OCI-LY1 (cell line): ENCODE results near the gene ZC3H6.

ENCODE experiments used
- H2AFZ ChIP-seq: fragments of 200-600 bp; sonication (generic), shearing (Covaris generic); 2 replicates; pipeline ENCODE4 v1.6.0; 2014; ENCODE audit warnings: antibody characterized with exemption, mild to moderate bottlenecking, low read length
- H3F3A ChIP-seq: fragments of 200-600 bp; sonication (generic), shearing (Covaris generic); 2 replicates; pipeline ENCODE4 v1.6.0; 2014; ENCODE audit warnings: mild to moderate bottlenecking, antibody characterized with exemption, low read length, moderate library complexity; ENCODE audit not compliant: insufficient read depth
- H3K27ac ChIP-seq: fragments of 200-600 bp; sonication (generic); 2 replicates; pipeline ENCODE4 v1.5.1; 2014; ENCODE audit warnings: low read length, mixed run types, mild to moderate bottlenecking, low read depth; ENCODE audit not compliant: poor library complexity, severe bottlenecking
- H3K27me3 ChIP-seq: fragments of 200-600 bp; sonication (generic); 2 replicates; pipeline ENCODE4 v1.6.0; 2014; ENCODE audit warnings: antibody characterized with exemption, mild to moderate bottlenecking, low read length, moderate library complexity; ENCODE audit not compliant: insufficient read depth
- H3K36me3 ChIP-seq: fragments of 200-600 bp; sonication (generic); 2 replicates; pipeline ENCODE4 v1.6.1; 2014; ENCODE audit warnings: mild to moderate bottlenecking, antibody characterized with exemption, low read length, moderate library complexity, mixed read lengths; ENCODE audit not compliant: insufficient read depth
- H3K4me1 ChIP-seq: fragments of 200-600 bp; sonication (generic); 2 replicates; pipeline ENCODE4 v1.5.1; 2014; ENCODE audit warnings: mild to moderate bottlenecking, low read length, moderate library complexity; ENCODE audit not compliant: insufficient read depth, severe bottlenecking
- H3K4me2 ChIP-seq: fragments of 200-600 bp; sonication (generic), shearing (Covaris generic); 2 replicates; pipeline ENCODE4 v1.6.1; 2014; ENCODE audit warnings: low read length
- H3K4me3 ChIP-seq: fragments of 200-600 bp; sonication (generic); 2 replicates; pipeline ENCODE4 v1.5.1; 2014; ENCODE audit warnings: low read length, low read depth, mild to moderate bottlenecking, mixed read lengths; ENCODE audit not compliant: poor library complexity, severe bottlenecking
- H3K79me2 ChIP-seq: fragments of 200-600 bp; shearing (Covaris generic); 2 replicates; pipeline ENCODE4 v1.6.1; 2016; ENCODE audit warnings: mixed run types, low read length, mixed read lengths; ENCODE audit not compliant: insufficient read depth
- H3K9ac ChIP-seq: fragments of 200-600 bp; sonication (generic), shearing (Covaris generic); 2 replicates; pipeline ENCODE4 v1.6.1; 2014; ENCODE audit warnings: mild to moderate bottlenecking, low read length, mixed read lengths
- H3K9me2 ChIP-seq: fragments of 200-600 bp; sonication (generic), shearing (Covaris generic); 2 replicates; pipeline ENCODE4 v1.6.1; 2014; ENCODE audit warnings: low read depth, mild to moderate bottlenecking, low read length, mixed read lengths
- H3K9me3 ChIP-seq: fragments of 200-600 bp; shearing (Covaris generic); 2 replicates; pipeline ENCODE4 v1.6.1; 2014; ENCODE audit warnings: low read length, mixed read lengths
- H4K20me1 ChIP-seq: fragments of 200-600 bp; sonication (generic), shearing (Covaris generic); 2 replicates; pipeline ENCODE4 v1.6.0; 2016; ENCODE audit warnings: mild to moderate bottlenecking, low read length; ENCODE audit not compliant: insufficient read depth
- CTCF ChIP-seq: fragments of 200-600 bp; sonication (generic), shearing (Covaris generic); IDR thresholded peaks from 2 replicates; pipeline ENCODE4 v1.5.1; 2017; ENCODE audit warnings: mild to moderate bottlenecking, antibody characterized with exemption, low read length, moderate library complexity, mixed read lengths
- EZH2 ChIP-seq: fragments of 200-600 bp; sonication (generic), shearing (Covaris generic); IDR thresholded peaks from 2 replicates; pipeline ENCODE4 v1.8.0; 2017; ENCODE audit warnings: borderline replicate concordance, mixed run types, mild to moderate bottlenecking, antibody characterized with exemption, low read length, moderate library complexity, mixed read lengths

ZC3H6 gene

GRCh38 chr2:112254466-112255240 lies 20.7 kb upstream of the ZC3H6 start, which contains the start of gene ZC3H8:
TSS of gene ZC3H8 (minus strand) at chr2:112255042. CDS start at chr2:112254981, 61 bp downstream.
- Histone ChIP-seq H3K9me3 (no peaks in the 10 kb centered on the region), H3F3A (no peaks in the 10 kb centered on the region), H2AFZ (no peak within 1 kb of the TSS), H3K9ac (peak within 1 kb of the TSS; percentile 81), H3K4me2 (peak within 1 kb of the TSS; percentile 82), H3K79me2 (peaks cover 27% of the 10 kb centered on the region), H4K20me1 (no peaks in the 10 kb centered on the region), H3K4me3 (peak within 1 kb of the TSS; percentile 77), H3K9me2 (no peaks in the 10 kb centered on the region), H3K27me3 (no peaks in the 10 kb centered on the region), H3K36me3 (peaks cover 15% of the 10 kb centered on the region), H3K27ac (peak within 1 kb of the TSS; percentile 65), H3K4me1 (peaks cover 46% of the 10 kb centered on the region)
- TF ChIP-seq EZH2 (no peak), CTCF (peak; percentile 23; the same call in 1 of the 2 replicates)

GRCh38 chr2:112255875-112256274 lies 19.5 kb upstream of the ZC3H6 start:
- Histone ChIP-seq H3K9me3 (no peaks in the 10 kb centered on the region), H4K20me1 (no peaks in the 10 kb centered on the region), H3K27ac (no peak overlapping the region), H3K36me3 (peaks cover 4% of the 10 kb centered on the region), H3K4me2 (no peak overlapping the region), H3F3A (no peaks in the 10 kb centered on the region), H3K9ac (no peak overlapping the region), H3K79me2 (peaks cover 27% of the 10 kb centered on the region), H3K27me3 (no peaks in the 10 kb centered on the region), H3K4me3 (no peak overlapping the region), H3K4me1 (peaks cover 48% of the 10 kb centered on the region), H3K9me2 (no peaks in the 10 kb centered on the region), H2AFZ (no peak overlapping the region)
- TF ChIP-seq EZH2 (no peak), CTCF (no peak)

- Histone ChIP-seq H3K9ac (no peak overlapping the region), H3K4me3 (no peak overlapping the region), H3K27me3 (no peaks in the 10 kb centered on the region), H3K36me3 (no peaks in the 10 kb centered on the region), H3K4me1 (peaks cover 44% of the 10 kb centered on the region), H3K79me2 (peaks cover 24% of the 10 kb centered on the region), H2AFZ (no peak overlapping the region), H3F3A (no peaks in the 10 kb centered on the region), H3K9me2 (no peaks in the 10 kb centered on the region), H4K20me1 (no peaks in the 10 kb centered on the region), H3K4me2 (no peak overlapping the region), H3K9me3 (no peaks in the 10 kb centered on the region), H3K27ac (no peak overlapping the region)
- TF ChIP-seq EZH2 (no peak), CTCF (no peak)
Observed at GRCh38 chr2:112256654-112257053, 18.7 kb upstream of the ZC3H6 start.
